SK-N-SH (cell line): Measurements from ENCODE around the gene IGSF9. TPM values are rescaled to one million over a fixed set of nuclear protein-coding genes. Genes with fewer than 3 reads are reported as not detected.

Source experiments
- CTCF ChIA-PET: fragments of 300-600, 350-600 bp; formaldehyde crosslinking; extraction: SDS; loops from one replicate; lab custom pipeline; 2021; lab: Yijun Ruan, JAX
- POLR2A ChIA-PET: fragments of 350-600 bp; sonication (Branson Sonifier 250); formaldehyde crosslinking; extraction: SDS; loops from one replicate; lab custom pipeline; 2020; ENCODE audit warnings: antibody characterized with exemption, inconsistent platforms; lab: Yijun Ruan, JAX
- DNase-seq: peaks from one replicate; pipeline ENCODE4 v3.0.0; 2012
- H2AFZ ChIP-seq: fragments of 200-600 bp; sonication (generic); 2 replicates; pipeline ENCODE4 v1.8.1; 2016; ENCODE audit warnings: antibody characterized with exemption, mild to moderate bottlenecking, low read depth
- H3F3A ChIP-seq: fragments of 200-600 bp; sonication (generic); replicated peaks from 2 replicates; pipeline ENCODE3; 2016; ENCODE audit warnings: antibody characterized with exemption, mild to moderate bottlenecking; ENCODE audit not compliant: insufficient read depth
- H3K27ac ChIP-seq, 2 experiments: fragments of 200-500 bp in 1 of 2; fragments of 200-600 bp in 1 of 2; sonication (Bioruptor generic) in 1 of 2; sonication (generic), shearing (Covaris generic) in 1 of 2; 2 replicates each; pipeline versions ENCODE4 v1.5.1 to v1.6.1; 2014 to 2016; ENCODE audit warnings: low read depth in 2 of 2, inconsistent platforms in 1 of 2, low read length in 1 of 2, mild to moderate bottlenecking in 1 of 2, mixed read lengths in 1 of 2
- H3K27me3 ChIP-seq: fragments of 200-600 bp; sonication (generic), shearing (Covaris generic); 2 replicates; pipeline ENCODE4 v1.6.1; 2016; ENCODE audit warnings: mixed run types; ENCODE audit not compliant: insufficient read depth
- H3K36me3 ChIP-seq, 2 experiments: fragments of 200-500 bp in 1 of 2; fragments of 200-600 bp in 1 of 2; sonication (Bioruptor generic) in 1 of 2; sonication (generic) in 1 of 2; replicated peaks in 1 of 2; 2 replicates each; pipeline versions ENCODE3 to v1.5.1; 2014 to 2016; ENCODE audit warnings: low read length in 1 of 2, mild to moderate bottlenecking in 1 of 2; ENCODE audit not compliant: insufficient read depth in 2 of 2, control insufficient read depth in 1 of 2
- H3K4me1 ChIP-seq, 2 experiments: fragments of 200-500 bp in 1 of 2; fragments of 200-600 bp in 1 of 2; sonication (Bioruptor generic) in 1 of 2; sonication (generic), shearing (Covaris generic) in 1 of 2; 2 replicates each; pipeline versions ENCODE4 v1.5.1 to v1.6.1; 2014 to 2016; ENCODE audit warnings: low read depth in 1 of 2, low read length in 1 of 2, mixed run types in 1 of 2; ENCODE audit not compliant: insufficient read depth in 2 of 2, control insufficient read depth in 1 of 2
- H3K4me2 ChIP-seq: fragments of 200-600 bp; sonication (generic), shearing (Covaris generic); 2 replicates; pipeline ENCODE4 v1.6.1; 2017; ENCODE audit warnings: mixed run types
- H3K4me3 ChIP-seq, 2 experiments: fragments of 200-500 bp in 1 of 2; fragments of 200-600 bp in 1 of 2; sonication (Bioruptor generic) in 1 of 2; sonication (generic), shearing (Covaris generic) in 1 of 2; 2 replicates each; pipeline versions ENCODE4 v1.5.1 to v1.8.1; 2014 to 2016; ENCODE audit warnings: low read depth in 2 of 2, inconsistent platforms in 1 of 2, low read length in 1 of 2, mild to moderate bottlenecking in 1 of 2, mixed read lengths in 1 of 2, moderate library complexity in 1 of 2
- H3K79me2 ChIP-seq: fragments of 200-600 bp; sonication (generic); 2 replicates; pipeline ENCODE4 v1.8.1; 2017; ENCODE audit warnings: mild to moderate bottlenecking; ENCODE audit not compliant: insufficient read depth
- H3K9ac ChIP-seq: fragments of 200-600 bp; sonication (generic); 2 replicates; pipeline ENCODE4 v1.6.1; 2017; ENCODE audit warnings: mixed run types
- H3K9me2 ChIP-seq: fragments of 200-600 bp; sonication (generic); 2 replicates; pipeline ENCODE4 v1.6.1; 2017; ENCODE audit warnings: mixed run types
- H3K9me3 ChIP-seq: fragments of 200-600 bp; sonication (generic); 2 replicates; pipeline ENCODE4 v1.6.1; 2017; ENCODE audit warnings: mixed run types, mild to moderate bottlenecking, moderate library complexity
- H4K20me1 ChIP-seq: fragments of 200-600 bp; sonication (generic); 2 replicates; pipeline ENCODE4 v1.6.1; 2017; ENCODE audit warnings: mild to moderate bottlenecking, mixed run types; ENCODE audit not compliant: insufficient read depth
- CHD2 ChIP-seq: fragments of 150-350 bp; IDR thresholded peaks from 2 replicates; pipeline ENCODE4 v1.6.1; 2018; ENCODE audit warnings: low read length; ENCODE audit not compliant: partially characterized antibody
- FOXJ3 ChIP-seq: sonication (generic); formaldehyde crosslinking; IDR thresholded peaks from 2 replicates; pipeline ENCODE4 v1.5.1; 2020; ENCODE audit warnings: mild to moderate bottlenecking, missing genetic modification reagents
- FOXM1 ChIP-seq: IDR thresholded peaks from 2 replicates; pipeline ENCODE4 v1.4.0; 2012; ENCODE audit warnings: low read depth, mild to moderate bottlenecking
- GABPA ChIP-seq: IDR thresholded peaks from 2 replicates; pipeline ENCODE4 v1.4.0; 2012; ENCODE audit warnings: low read depth, mild to moderate bottlenecking
- JUND ChIP-seq: IDR thresholded peaks from 2 replicates; pipeline ENCODE4 v1.4.0; 2012
- NFIC ChIP-seq: IDR thresholded peaks from 2 replicates; pipeline ENCODE4 v1.4.0; 2012; ENCODE audit warnings: borderline replicate concordance
- RCOR1 ChIP-seq: fragments of 150-350 bp; IDR thresholded peaks from 2 replicates; pipeline ENCODE4 v1.6.1; 2017; ENCODE audit warnings: antibody characterized with exemption, low read length
- RXRA ChIP-seq: IDR thresholded peaks from 2 replicates; pipeline ENCODE4 v1.4.0; 2012; ENCODE audit warnings: low read depth, mild to moderate bottlenecking, borderline replicate concordance
- SIN3A ChIP-seq: IDR thresholded peaks from 2 replicates; pipeline ENCODE4 v1.6.1; 2012; ENCODE audit warnings: low read depth, mild to moderate bottlenecking, low read length, moderate library complexity, borderline replicate concordance
- TEAD4 ChIP-seq: IDR thresholded peaks from 2 replicates; pipeline ENCODE4 v1.4.0; 2012; ENCODE audit warnings: mild to moderate bottlenecking, borderline replicate concordance; ENCODE audit not compliant: insufficient read depth
- WGBS: methylation state at CpG from one replicate; pipeline ENCODE4 v1.1.6; 2017; ENCODE audit warnings: low lambda C conversion rate; 5-methylcytosine and 5-hydroxymethylcytosine counted together
- polyA plus RNA-seq, 3 experiments: library from polyadenylated mRNA; depleted of rRNA; stranded (reverse); fragments of >200 nt; gene quantifications; 2 replicates each; pipeline ENCODE4 v1.2.3, GENCODE V29; 2012
- TF ChIP-seq, protein P1 (sequence below): IDR thresholded peaks from 2 replicates; pipeline ENCODE4 v1.4.0; 2012; ENCODE audit warnings: low read depth, borderline replicate concordance
- TF ChIP-seq, protein P2 (sequence below): IDR thresholded peaks from 2 replicates; pipeline ENCODE4 v1.4.0; 2012; ENCODE audit warnings: low read depth
- TF ChIP-seq, protein P3 (sequence below): fragments of 150-350 bp; IDR thresholded peaks from 2 replicates; pipeline ENCODE4 v1.6.1; 2016; ENCODE audit warnings: mild to moderate bottlenecking, low read depth, low read length
- TF ChIP-seq, protein P4 (sequence below): fragments of 200-600 bp; sonication (generic); IDR thresholded peaks from 2 replicates; pipeline ENCODE4 v1.6.1; 2017; ENCODE audit warnings: antibody characterized with exemption, mild to moderate bottlenecking, moderate library complexity

Gene IGSF9
- polyA plus RNA-seq, 1 of the 3 experiments (the other 2 are of a cell fraction) = 2.4 TPM

DNA sequence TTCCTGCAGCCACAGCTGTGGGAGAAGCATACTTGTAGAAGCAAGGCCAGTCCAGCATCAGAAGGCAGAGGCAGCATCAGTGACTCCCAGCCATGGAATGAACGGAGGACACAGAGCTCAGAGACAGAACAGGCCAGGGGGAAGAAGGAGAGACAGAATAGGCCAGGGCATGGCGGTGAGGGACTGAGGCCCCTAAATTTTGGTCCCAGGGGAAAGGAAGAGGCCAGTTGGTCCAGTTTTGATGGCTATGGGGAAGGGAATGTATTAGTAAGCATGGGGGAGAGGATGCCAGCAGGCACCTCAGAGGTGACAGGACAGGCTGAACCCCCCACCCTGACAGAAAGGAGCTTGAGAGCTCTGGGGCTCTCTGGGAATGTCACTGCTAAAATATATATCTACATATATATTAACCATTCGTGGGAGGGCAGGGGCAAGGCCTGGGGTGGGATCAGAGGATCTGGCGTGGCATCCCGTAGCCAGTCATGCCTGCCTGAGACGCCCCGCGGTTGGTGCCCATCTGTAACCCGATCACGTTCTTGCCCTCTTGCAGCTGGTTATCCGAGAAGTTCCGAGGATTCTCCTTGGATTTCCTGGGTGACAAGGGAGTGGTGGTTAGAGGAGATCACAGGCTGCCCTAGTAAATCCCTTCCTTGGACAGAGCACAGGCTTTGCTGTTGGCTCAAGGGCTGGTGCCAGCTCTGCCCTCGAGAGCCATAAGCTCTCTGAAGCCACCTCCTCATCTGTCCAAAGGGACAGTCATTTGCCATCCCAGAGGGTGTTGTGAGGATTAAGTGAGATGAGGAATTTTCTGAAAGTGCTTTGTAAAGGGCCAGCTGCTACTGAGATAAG lies 26.8 kb downstream of the IGSF9 start:
- H3K9ac ChIP-seq = no peak overlapping the region
- H3K4me3 ChIP-seq = no peak overlapping the region
- 88% methylated on average over 13 of the region's 13 CpGs for WGBS
- no peak for DNase-seq
- peaks cover 25 to 35% of the 10 kb centered on the region in 2 experiments for H3K36me3 ChIP-seq
- ChIA-PET POLR2A (no interaction called here), CTCF (interaction anchor here (1.5 to 3.2 kb wide), 2 partner anchors 87 to 121 kb away, joined by 4 to 24 read pairs; no protein-coding TSS in a partner anchor)
- H3K4me1 ChIP-seq = peaks cover 35 to 62% of the 10 kb centered on the region in 2 experiments
- no peaks in the 10 kb centered on the region for H3K27me3 ChIP-seq
- H3F3A ChIP-seq = peaks cover 59% of the 10 kb centered on the region
- no peak overlapping the region for H2AFZ ChIP-seq
- peak overlapping the region in 1 of 2 experiments; percentile 97; a peak in 2 of 4 replicates for H3K27ac ChIP-seq
- peaks cover 58% of the 10 kb centered on the region for H4K20me1 ChIP-seq
- TF ChIP-seq FOXM1 (no peak), CHD2 (no peak), SIN3A (no peak), RCOR1 (no peak), TEAD4 (no peak), JUND (no peak), RXRA (no peak), NFIC (no peak), FOXJ3 (CRISPR knock-in tag) (no peak), GABPA (no peak)
- TF ChIP-seq, protein P1, sequence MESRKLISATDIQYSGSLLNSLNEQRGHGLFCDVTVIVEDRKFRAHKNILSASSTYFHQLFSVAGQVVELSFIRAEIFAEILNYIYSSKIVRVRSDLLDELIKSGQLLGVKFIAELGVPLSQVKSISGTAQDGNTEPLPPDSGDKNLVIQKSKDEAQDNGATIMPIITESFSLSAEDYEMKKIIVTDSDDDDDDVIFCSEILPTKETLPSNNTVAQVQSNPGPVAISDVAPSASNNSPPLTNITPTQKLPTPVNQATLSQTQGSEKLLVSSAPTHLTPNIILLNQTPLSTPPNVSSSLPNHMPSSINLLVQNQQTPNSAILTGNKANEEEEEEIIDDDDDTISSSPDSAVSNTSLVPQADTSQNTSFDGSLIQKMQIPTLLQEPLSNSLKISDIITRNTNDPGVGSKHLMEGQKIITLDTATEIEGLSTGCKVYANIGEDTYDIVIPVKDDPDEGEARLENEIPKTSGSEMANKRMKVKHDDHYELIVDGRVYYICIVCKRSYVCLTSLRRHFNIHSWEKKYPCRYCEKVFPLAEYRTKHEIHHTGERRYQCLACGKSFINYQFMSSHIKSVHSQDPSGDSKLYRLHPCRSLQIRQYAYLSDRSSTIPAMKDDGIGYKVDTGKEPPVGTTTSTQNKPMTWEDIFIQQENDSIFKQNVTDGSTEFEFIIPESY = no peak
- TF ChIP-seq, protein P2, sequence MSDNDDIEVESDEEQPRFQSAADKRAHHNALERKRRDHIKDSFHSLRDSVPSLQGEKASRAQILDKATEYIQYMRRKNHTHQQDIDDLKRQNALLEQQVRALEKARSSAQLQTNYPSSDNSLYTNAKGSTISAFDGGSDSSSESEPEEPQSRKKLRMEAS = no peak
- TF ChIP-seq, protein P3, sequence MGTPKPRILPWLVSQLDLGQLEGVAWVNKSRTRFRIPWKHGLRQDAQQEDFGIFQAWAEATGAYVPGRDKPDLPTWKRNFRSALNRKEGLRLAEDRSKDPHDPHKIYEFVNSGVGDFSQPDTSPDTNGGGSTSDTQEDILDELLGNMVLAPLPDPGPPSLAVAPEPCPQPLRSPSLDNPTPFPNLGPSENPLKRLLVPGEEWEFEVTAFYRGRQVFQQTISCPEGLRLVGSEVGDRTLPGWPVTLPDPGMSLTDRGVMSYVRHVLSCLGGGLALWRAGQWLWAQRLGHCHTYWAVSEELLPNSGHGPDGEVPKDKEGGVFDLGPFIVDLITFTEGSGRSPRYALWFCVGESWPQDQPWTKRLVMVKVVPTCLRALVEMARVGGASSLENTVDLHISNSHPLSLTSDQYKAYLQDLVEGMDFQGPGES = no peak
- TF ChIP-seq, protein P4, sequence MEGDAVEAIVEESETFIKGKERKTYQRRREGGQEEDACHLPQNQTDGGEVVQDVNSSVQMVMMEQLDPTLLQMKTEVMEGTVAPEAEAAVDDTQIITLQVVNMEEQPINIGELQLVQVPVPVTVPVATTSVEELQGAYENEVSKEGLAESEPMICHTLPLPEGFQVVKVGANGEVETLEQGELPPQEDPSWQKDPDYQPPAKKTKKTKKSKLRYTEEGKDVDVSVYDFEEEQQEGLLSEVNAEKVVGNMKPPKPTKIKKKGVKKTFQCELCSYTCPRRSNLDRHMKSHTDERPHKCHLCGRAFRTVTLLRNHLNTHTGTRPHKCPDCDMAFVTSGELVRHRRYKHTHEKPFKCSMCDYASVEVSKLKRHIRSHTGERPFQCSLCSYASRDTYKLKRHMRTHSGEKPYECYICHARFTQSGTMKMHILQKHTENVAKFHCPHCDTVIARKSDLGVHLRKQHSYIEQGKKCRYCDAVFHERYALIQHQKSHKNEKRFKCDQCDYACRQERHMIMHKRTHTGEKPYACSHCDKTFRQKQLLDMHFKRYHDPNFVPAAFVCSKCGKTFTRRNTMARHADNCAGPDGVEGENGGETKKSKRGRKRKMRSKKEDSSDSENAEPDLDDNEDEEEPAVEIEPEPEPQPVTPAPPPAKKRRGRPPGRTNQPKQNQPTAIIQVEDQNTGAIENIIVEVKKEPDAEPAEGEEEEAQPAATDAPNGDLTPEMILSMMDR = no peak
- TF ChIP-seq, all 33 proteins: peak for 0
- no peaks in the 10 kb centered on the region for H3K9me2 ChIP-seq
- no peaks in the 10 kb centered on the region for H3K9me3 ChIP-seq
- H3K79me2 ChIP-seq = peaks cover 61% of the 10 kb centered on the region
- no peak overlapping the region for H3K4me2 ChIP-seq
